Effector memory CD4-positive, alpha-beta T cell (primary cell): Measurements from ENCODE around the gene TMEM8B.
"Not testable (repeated sequence)": the region's sequence is repeated elsewhere in the genome, so short reads cannot be mapped to it uniquely, and the experiment has no call there.

ENCODE experiments used
- DNase-seq, 3 donors: peaks; one replicate each; pipeline ENCODE4 v3.0.0-alpha.2; 2020
- H3K27ac ChIP-seq: 2 replicates; pipeline ENCODE4 v1.7.0; 2013; ENCODE audit warnings: mild to moderate bottlenecking, low read length, moderate library complexity; ENCODE audit not compliant: insufficient read depth, poor library complexity, severe bottlenecking
- H3K27me3 ChIP-seq: replicated peaks from 2 replicates; pipeline ENCODE4 v1.7.0; 2013; ENCODE audit warnings: mild to moderate bottlenecking, low read length; ENCODE audit not compliant: insufficient read depth, control insufficient read depth, poor library complexity, severe bottlenecking
- H3K36me3 ChIP-seq: 2 replicates; pipeline ENCODE4 v1.7.0; 2013; ENCODE audit warnings: mild to moderate bottlenecking, low read length, moderate library complexity; ENCODE audit not compliant: control insufficient read depth, insufficient read depth
- H3K4me1 ChIP-seq: 2 replicates; pipeline ENCODE4 v1.7.0; 2013; ENCODE audit warnings: low read length, mild to moderate bottlenecking; ENCODE audit not compliant: control insufficient read depth, insufficient read depth, poor library complexity, severe bottlenecking
- H3K4me3 ChIP-seq: 2 replicates; pipeline ENCODE4 v1.7.0; 2013; ENCODE audit warnings: low read length, low read depth, mild to moderate bottlenecking; ENCODE audit not compliant: insufficient read depth, poor library complexity, severe bottlenecking
- H3K9me3 ChIP-seq: 2 replicates; pipeline ENCODE4 v1.7.0; 2013; ENCODE audit warnings: mild to moderate bottlenecking, low read length, moderate library complexity; ENCODE audit not compliant: control insufficient read depth

The TMEM8B gene

DNA sequence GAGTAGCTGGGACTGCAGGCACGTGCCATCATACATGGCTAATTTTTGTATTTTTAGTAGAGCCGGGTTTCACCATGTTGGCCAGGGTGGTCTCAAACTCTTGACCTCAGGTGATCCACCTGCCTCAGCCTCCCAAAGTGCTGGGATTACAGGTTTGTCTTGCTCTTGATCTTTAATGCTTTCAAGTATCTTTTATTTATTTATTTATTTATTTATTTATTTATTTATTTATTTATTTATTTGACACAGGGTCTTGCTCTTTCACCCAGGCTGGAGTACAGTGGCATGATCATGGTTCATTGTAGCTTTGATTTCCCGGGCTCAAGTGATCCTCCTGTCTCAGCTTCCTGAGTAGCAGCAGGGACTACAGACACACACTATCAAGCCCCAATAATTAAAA, 55.9 kb downstream of the TMEM8B start:
- DNase-seq, H3K27ac ChIP-seq, H3K27me3 ChIP-seq, H3K9me3 ChIP-seq, H3K36me3 ChIP-seq, H3K4me1 ChIP-seq, H3K4me3 ChIP-seq: not testable (repeated sequence)

DNA sequence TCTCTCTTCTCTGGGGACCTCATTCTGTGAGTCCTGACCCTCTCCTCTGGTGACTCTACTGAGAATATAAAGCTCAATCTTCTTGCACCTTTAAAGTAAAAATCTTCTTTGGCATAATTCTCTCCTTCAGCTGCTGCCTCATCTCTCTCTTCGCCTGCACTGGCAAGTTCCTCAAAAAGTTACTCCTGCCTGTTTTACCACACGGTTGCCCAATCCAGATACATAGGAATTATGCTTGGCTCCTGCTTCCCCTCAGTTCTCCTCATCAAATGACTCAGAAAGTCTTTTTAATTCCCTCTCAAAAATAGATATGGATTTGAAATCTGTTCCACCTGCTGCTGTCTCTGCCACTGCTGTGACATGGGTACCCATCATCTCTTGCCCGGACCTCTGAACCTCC, 62.6 kb downstream of the TMEM8B start:
- no peaks in the 10 kb centered on the region for H3K4me1 ChIP-seq
- H3K27me3 ChIP-seq = no peaks in the 10 kb centered on the region
- H3K9me3 ChIP-seq = no peaks in the 10 kb centered on the region
- no peak for DNase-seq
- no peak overlapping the region for H3K27ac ChIP-seq
- H3K36me3 ChIP-seq = no peaks in the 10 kb centered on the region
- no peak overlapping the region for H3K4me3 ChIP-seq

DNA sequence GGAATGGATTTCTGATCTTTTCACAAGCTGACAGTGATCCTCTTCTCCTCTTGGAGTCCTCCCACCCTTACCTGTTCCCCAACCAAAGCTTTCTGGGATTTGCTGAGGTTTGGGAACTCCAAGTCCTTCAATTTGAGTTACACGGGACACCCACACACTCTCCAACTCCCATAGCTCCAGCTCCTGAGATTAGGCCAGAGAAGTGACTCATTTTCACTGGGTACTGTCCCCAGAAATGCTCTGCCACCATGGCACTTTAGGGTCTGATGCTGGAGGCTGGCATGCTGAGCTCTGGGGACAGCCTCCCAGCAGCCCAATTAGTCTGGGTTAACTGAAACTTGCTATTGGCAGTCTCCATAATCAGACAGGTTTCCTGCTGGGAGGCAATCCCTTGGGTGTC, 63.0 kb downstream of the TMEM8B start:
- no peak overlapping the region for H3K4me3 ChIP-seq
- DNase-seq = no peak
- no peaks in the 10 kb centered on the region for H3K4me1 ChIP-seq
- H3K27ac ChIP-seq = no peak overlapping the region
- H3K9me3 ChIP-seq = no peaks in the 10 kb centered on the region
- no peaks in the 10 kb centered on the region for H3K36me3 ChIP-seq
- H3K27me3 ChIP-seq = no peaks in the 10 kb centered on the region

DNA sequence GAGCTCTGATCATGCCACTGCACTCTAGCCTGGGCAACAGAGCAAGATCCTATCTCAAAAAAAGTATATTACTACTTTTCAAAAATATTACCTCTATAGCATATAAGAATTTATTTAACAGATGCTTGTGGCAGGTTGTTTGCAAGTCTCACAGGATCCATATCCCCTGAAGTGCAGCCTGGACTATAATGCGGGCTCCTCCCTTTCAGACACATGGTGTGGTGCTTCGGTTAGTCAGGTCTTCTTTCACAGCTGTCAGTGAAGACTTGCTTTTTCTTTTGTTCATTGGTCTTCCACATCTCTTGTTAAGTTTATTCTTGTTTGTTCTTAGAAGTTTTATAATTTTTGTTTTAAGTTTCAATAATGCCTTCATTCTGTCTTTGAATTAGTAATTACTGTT, 67.5 kb downstream of the TMEM8B start:
- Histone ChIP-seq H3K36me3 (no peaks in the 10 kb centered on the region), H3K4me1 (no peaks in the 10 kb centered on the region), H3K9me3 (no peaks in the 10 kb centered on the region), H3K27me3 (no peaks in the 10 kb centered on the region), H3K4me3 (no peak overlapping the region), H3K27ac (no peak overlapping the region)
- DNase-seq = no peak

- not testable (repeated sequence) for H3K4me3 ChIP-seq, DNase-seq, H3K36me3 ChIP-seq, H3K27me3 ChIP-seq, H3K9me3 ChIP-seq, H3K27ac ChIP-seq, H3K4me1 ChIP-seq
Measured at GRCh38 chr9:35897376-35898099, 68.5 kb downstream of the TMEM8B start.

GRCh38 chr9:35898337-35898736, 69.3 kb downstream of the TMEM8B start:
- no peaks in the 10 kb centered on the region for H3K36me3 ChIP-seq
- H3K4me1 ChIP-seq = peaks cover 3% of the 10 kb centered on the region
- DNase-seq = no peak
- no peaks in the 10 kb centered on the region for H3K9me3 ChIP-seq
- H3K27ac ChIP-seq = no peak overlapping the region
- H3K27me3 ChIP-seq = no peaks in the 10 kb centered on the region
- no peak overlapping the region for H3K4me3 ChIP-seq

- H3K4me3 ChIP-seq = no peak overlapping the region
- H3K9me3 ChIP-seq = no peaks in the 10 kb centered on the region
- H3K4me1 ChIP-seq = peaks cover 7% of the 10 kb centered on the region
- no peaks in the 10 kb centered on the region for H3K36me3 ChIP-seq
- no peak overlapping the region for H3K27ac ChIP-seq
- no peak for DNase-seq
- H3K27me3 ChIP-seq = no peaks in the 10 kb centered on the region
Measured at GRCh38 chr9:35899021-35899420, 70.0 kb downstream of the TMEM8B start.

GRCh38 chr9:35903049-35903448, 74.0 kb downstream of the TMEM8B start:
- no peak overlapping the region for H3K27ac ChIP-seq
- H3K36me3 ChIP-seq = no peaks in the 10 kb centered on the region
- no peaks in the 10 kb centered on the region for H3K27me3 ChIP-seq
- no peaks in the 10 kb centered on the region for H3K9me3 ChIP-seq
- no peak overlapping the region for H3K4me3 ChIP-seq
- peaks cover 15% of the 10 kb centered on the region for H3K4me1 ChIP-seq
- DNase-seq = no peak

DNA sequence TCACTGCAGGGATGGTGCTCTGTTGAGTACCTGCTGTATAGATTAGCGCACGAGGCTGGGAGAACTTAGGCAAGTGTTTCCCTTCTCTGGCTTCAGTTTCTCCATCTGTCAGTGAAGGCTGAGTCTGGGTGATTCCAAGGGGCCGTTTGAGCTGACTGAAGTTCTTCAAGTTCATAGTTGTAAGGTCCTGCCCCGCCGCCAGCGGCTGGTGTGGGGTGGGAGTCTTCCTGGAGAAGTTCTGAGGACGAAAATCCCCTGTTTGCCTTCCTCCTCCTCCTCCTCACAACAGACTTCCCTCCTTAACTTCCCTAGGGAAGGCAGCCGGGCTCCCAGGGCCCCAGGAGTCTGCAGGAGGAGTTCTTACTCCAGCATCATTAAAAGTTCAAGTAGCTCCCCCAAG, 75.3 kb downstream of the TMEM8B start:
- H3K9me3 ChIP-seq = no peaks in the 10 kb centered on the region
- H3K27ac ChIP-seq = no peak overlapping the region
- H3K4me3 ChIP-seq = no peak overlapping the region
- H3K27me3 ChIP-seq = no peaks in the 10 kb centered on the region
- H3K4me1 ChIP-seq = peaks cover 28% of the 10 kb centered on the region
- no peak for DNase-seq
- no peaks in the 10 kb centered on the region for H3K36me3 ChIP-seq

- Histone ChIP-seq H3K4me1 (peaks cover 37% of the 10 kb centered on the region), H3K4me3 (no peak overlapping the region), H3K9me3 (no peaks in the 10 kb centered on the region), H3K27me3 (no peaks in the 10 kb centered on the region), H3K36me3 (no peaks in the 10 kb centered on the region), H3K27ac (no peak overlapping the region)
- DNase-seq = no peak
Measured at GRCh38 chr9:35905051-35905781, 76.2 kb downstream of the TMEM8B start.
